SK-N-SH (cell line): ENCODE results near the gene IPO9.
A peak's percentile ranks its signal among the peaks of the same experiment; 100 is the strongest.

Experiments
- CHD2 ChIP-seq: fragments of 150-350 bp; IDR thresholded peaks from 2 replicates; pipeline ENCODE4 v1.6.1; 2018; ENCODE audit warnings: low read length; ENCODE audit not compliant: partially characterized antibody
- EP300 ChIP-seq, 2 experiments: IDR thresholded peaks; 2 replicates each; pipeline versions ENCODE4 v1.4.0 to v1.6.1; 2012; ENCODE audit warnings: borderline replicate concordance in 1 of 2, low read depth in 1 of 2, low read length in 1 of 2
- EZH2phosphoT487 ChIP-seq: fragments of 200-600 bp; sonication (generic); IDR thresholded peaks from 2 replicates; pipeline ENCODE4 v1.6.1; 2017; ENCODE audit warnings: low read depth, mixed run types, mild to moderate bottlenecking, antibody characterized with exemption, moderate library complexity, borderline replicate concordance
- GABPA ChIP-seq: IDR thresholded peaks from 2 replicates; pipeline ENCODE4 v1.4.0; 2012; ENCODE audit warnings: low read depth, mild to moderate bottlenecking
- NFIC ChIP-seq: IDR thresholded peaks from 2 replicates; pipeline ENCODE4 v1.4.0; 2012; ENCODE audit warnings: borderline replicate concordance
- POLR2AphosphoS5 ChIP-seq: IDR thresholded peaks from 2 replicates; pipeline ENCODE4 v1.6.1; 2012; ENCODE audit warnings: low read depth, low read length
- RXRA ChIP-seq: IDR thresholded peaks from 2 replicates; pipeline ENCODE4 v1.4.0; 2012; ENCODE audit warnings: low read depth, mild to moderate bottlenecking, borderline replicate concordance
- TAF1 ChIP-seq: IDR thresholded peaks from 2 replicates; pipeline ENCODE4 v1.6.1; 2012; ENCODE audit warnings: low read depth, mild to moderate bottlenecking, low read length, moderate library complexity, borderline replicate concordance
- TF ChIP-seq, protein P1 (sequence below): IDR thresholded peaks from 2 replicates; pipeline ENCODE4 v1.4.0; 2012; ENCODE audit warnings: low read depth
- TF ChIP-seq, protein P2 (sequence below): fragments of 200-600 bp; sonication (generic); IDR thresholded peaks from 2 replicates; pipeline ENCODE4 v1.6.1; 2017; ENCODE audit warnings: antibody characterized with exemption, mild to moderate bottlenecking, moderate library complexity
- TF ChIP-seq, protein P3 (sequence below): IDR thresholded peaks from 2 replicates; pipeline ENCODE4; 2012
- TF ChIP-seq, protein P4 (sequence below): IDR thresholded peaks from 2 replicates; pipeline ENCODE4 v1.4.0; 2012; ENCODE audit warnings: low read depth, borderline replicate concordance
- TF ChIP-seq, protein P5 (sequence below): IDR thresholded peaks from 2 replicates; pipeline ENCODE4 v1.4.0; 2012; ENCODE audit warnings: low read depth, borderline replicate concordance

DNA sequence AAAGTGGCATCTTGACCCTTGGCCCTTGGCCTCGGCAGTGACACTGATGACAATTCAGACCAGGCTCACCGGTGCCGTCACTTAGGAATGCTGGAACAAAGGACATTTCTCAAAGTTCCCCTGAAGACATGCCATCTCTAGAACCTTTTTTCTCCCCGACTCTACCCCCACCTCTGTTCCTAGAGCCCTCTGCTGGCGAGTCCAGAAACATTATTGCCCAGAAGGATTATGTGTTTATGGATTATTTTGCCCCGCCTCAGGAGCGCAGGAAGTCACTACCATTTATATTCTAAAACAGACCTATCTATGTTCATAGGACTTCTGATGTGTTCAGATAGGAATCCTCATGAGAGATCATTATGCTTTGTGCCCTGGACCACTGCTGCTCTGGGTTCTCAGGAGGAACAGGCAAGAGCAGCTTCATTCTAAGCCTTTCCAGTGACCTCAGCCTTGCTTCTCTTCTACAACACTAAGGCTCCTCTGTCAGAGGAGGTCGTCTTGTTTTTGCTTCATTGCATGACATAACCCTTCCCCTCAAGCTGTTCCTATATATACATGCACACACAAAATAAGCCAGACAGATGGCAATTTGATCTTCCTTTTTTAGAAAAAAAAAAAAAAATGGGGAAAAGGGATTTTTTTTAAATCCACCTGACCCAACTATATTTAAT, 47.3 kb downstream of the IPO9 start:
- TF ChIP-seq, protein P1, sequence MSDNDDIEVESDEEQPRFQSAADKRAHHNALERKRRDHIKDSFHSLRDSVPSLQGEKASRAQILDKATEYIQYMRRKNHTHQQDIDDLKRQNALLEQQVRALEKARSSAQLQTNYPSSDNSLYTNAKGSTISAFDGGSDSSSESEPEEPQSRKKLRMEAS, result no peak
- TF ChIP-seq, protein P2, sequence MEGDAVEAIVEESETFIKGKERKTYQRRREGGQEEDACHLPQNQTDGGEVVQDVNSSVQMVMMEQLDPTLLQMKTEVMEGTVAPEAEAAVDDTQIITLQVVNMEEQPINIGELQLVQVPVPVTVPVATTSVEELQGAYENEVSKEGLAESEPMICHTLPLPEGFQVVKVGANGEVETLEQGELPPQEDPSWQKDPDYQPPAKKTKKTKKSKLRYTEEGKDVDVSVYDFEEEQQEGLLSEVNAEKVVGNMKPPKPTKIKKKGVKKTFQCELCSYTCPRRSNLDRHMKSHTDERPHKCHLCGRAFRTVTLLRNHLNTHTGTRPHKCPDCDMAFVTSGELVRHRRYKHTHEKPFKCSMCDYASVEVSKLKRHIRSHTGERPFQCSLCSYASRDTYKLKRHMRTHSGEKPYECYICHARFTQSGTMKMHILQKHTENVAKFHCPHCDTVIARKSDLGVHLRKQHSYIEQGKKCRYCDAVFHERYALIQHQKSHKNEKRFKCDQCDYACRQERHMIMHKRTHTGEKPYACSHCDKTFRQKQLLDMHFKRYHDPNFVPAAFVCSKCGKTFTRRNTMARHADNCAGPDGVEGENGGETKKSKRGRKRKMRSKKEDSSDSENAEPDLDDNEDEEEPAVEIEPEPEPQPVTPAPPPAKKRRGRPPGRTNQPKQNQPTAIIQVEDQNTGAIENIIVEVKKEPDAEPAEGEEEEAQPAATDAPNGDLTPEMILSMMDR, result peak; percentile 60
- no peak for TF ChIP-seq RXRA
- TF ChIP-seq CHD2, result no peak
- no peak for TF ChIP-seq EP300 (IDR thresholded peaks at IDR 0.05; ENCODE audit: borderline replicate concordance in 1 of 2, low read depth in 1 of 2, low read length in 1 of 2)
- TF ChIP-seq, protein P3, sequence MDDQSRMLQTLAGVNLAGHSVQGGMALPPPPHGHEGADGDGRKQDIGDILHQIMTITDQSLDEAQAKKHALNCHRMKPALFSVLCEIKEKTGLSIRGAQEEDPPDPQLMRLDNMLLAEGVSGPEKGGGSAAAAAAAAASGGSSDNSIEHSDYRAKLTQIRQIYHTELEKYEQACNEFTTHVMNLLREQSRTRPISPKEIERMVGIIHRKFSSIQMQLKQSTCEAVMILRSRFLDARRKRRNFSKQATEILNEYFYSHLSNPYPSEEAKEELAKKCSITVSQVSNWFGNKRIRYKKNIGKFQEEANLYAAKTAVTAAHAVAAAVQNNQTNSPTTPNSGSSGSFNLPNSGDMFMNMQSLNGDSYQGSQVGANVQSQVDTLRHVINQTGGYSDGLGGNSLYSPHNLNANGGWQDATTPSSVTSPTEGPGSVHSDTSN, result no peak
- TF ChIP-seq POLR2AphosphoS5, result no peak
- TF ChIP-seq, protein P4, sequence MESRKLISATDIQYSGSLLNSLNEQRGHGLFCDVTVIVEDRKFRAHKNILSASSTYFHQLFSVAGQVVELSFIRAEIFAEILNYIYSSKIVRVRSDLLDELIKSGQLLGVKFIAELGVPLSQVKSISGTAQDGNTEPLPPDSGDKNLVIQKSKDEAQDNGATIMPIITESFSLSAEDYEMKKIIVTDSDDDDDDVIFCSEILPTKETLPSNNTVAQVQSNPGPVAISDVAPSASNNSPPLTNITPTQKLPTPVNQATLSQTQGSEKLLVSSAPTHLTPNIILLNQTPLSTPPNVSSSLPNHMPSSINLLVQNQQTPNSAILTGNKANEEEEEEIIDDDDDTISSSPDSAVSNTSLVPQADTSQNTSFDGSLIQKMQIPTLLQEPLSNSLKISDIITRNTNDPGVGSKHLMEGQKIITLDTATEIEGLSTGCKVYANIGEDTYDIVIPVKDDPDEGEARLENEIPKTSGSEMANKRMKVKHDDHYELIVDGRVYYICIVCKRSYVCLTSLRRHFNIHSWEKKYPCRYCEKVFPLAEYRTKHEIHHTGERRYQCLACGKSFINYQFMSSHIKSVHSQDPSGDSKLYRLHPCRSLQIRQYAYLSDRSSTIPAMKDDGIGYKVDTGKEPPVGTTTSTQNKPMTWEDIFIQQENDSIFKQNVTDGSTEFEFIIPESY, result no peak
- no peak for TF ChIP-seq GABPA
- TF ChIP-seq EZH2phosphoT487, result no peak
- TF ChIP-seq NFIC, result no peak
- TF ChIP-seq, protein P5, sequence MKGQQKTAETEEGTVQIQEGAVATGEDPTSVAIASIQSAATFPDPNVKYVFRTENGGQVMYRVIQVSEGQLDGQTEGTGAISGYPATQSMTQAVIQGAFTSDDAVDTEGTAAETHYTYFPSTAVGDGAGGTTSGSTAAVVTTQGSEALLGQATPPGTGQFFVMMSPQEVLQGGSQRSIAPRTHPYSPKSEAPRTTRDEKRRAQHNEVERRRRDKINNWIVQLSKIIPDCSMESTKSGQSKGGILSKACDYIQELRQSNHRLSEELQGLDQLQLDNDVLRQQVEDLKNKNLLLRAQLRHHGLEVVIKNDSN, result no peak
- TF ChIP-seq TAF1, result no peak
